ENCODE measurements around the gene GAB1. TPM values are rescaled to one million over a fixed set of nuclear protein-coding genes. Genes with fewer than 3 reads are reported as not detected.

GAB1 gene
- polyA plus RNA-seq, 2 donors: 7.8 to 10.0 TPM

GRCh38 chr4:143402776-143403552, 66.3 kb downstream of the GAB1 start:
- Histone ChIP-seq H3K9me3 (ENCODE audit: control insufficient read depth in 2 of 2, insufficient read depth in 1 of 2, low read depth in 1 of 2, low read length in 1 of 2) (no peaks in the 10 kb centered on the region), H3K36me3 (ENCODE audit: control insufficient read depth in 2 of 2, insufficient read depth in 2 of 2, low read length in 1 of 2) (no peaks in the 10 kb centered on the region), H3K27me3 (ENCODE audit: control insufficient read depth in 1 of 2, insufficient read depth in 2 of 2, low read length in 2 of 2) (no peaks in the 10 kb centered on the region), H3K27ac (ENCODE audit: low read depth in 2 of 2, low read length in 1 of 2) (no peak overlapping the region), H3K4me3 (ENCODE audit: low read depth in 1 of 2, low read length in 2 of 2) (no peak overlapping the region), H3K4me1 (ENCODE audit: control insufficient read depth in 2 of 2, insufficient read depth in 2 of 2, low read length in 1 of 2) (peaks cover 0 to 2% of the 10 kb centered on the region in 2 donors)
- WGBS, 2 donors: 46 to 48% methylated on average over 4 of the region's 4 CpGs

GRCh38 chr4:143403553-143403820, 66.8 kb downstream of the GAB1 start:
- Histone ChIP-seq H3K4me1 (ENCODE audit: control insufficient read depth in 2 of 2, insufficient read depth in 2 of 2, low read length in 1 of 2) (peaks cover 0 to 2% of the 10 kb centered on the region in 2 donors), H3K27me3 (ENCODE audit: control insufficient read depth in 1 of 2, insufficient read depth in 2 of 2, low read length in 2 of 2) (no peaks in the 10 kb centered on the region), H3K9me3 (ENCODE audit: control insufficient read depth in 2 of 2, insufficient read depth in 1 of 2, low read depth in 1 of 2, low read length in 1 of 2) (no peaks in the 10 kb centered on the region), H3K4me3 (ENCODE audit: low read depth in 1 of 2, low read length in 2 of 2) (no peak overlapping the region), H3K27ac (ENCODE audit: low read depth in 2 of 2, low read length in 1 of 2) (no peak overlapping the region), H3K36me3 (ENCODE audit: control insufficient read depth in 2 of 2, insufficient read depth in 2 of 2, low read length in 1 of 2) (no peaks in the 10 kb centered on the region)
- 55 to 57% methylated on average over 4 of the region's 4 CpGs for WGBS, 2 donors

- 89% methylated on average over 3 of the region's 3 CpGs for WGBS, 2 donors
Measured at GRCh38 chr4:143404555-143404954, 67.9 kb downstream of the GAB1 start.

GRCh38 chr4:143405075-143405730, 68.5 kb downstream of the GAB1 start:
- H3K27ac ChIP-seq (ENCODE audit: low read depth in 2 of 2, low read length in 1 of 2): no peak overlapping the region
- WGBS, 2 donors: 62 to 67% methylated on average over 3 of the region's 3 CpGs

More at GRCh38 chr4:143404555-143404954, 67.9 kb downstream of the GAB1 start:
- Histone ChIP-seq H3K27ac (ENCODE audit: low read depth in 2 of 2, low read length in 1 of 2) (no peak overlapping the region), H3K9me3 (ENCODE audit: control insufficient read depth in 2 of 2, insufficient read depth in 1 of 2, low read depth in 1 of 2, low read length in 1 of 2) (no peaks in the 10 kb centered on the region), H3K36me3 (ENCODE audit: control insufficient read depth in 2 of 2, insufficient read depth in 2 of 2, low read length in 1 of 2) (no peaks in the 10 kb centered on the region), H3K4me3 (ENCODE audit: low read depth in 1 of 2, low read length in 2 of 2) (no peak overlapping the region), H3K27me3 (ENCODE audit: control insufficient read depth in 1 of 2, insufficient read depth in 2 of 2, low read length in 2 of 2) (no peaks in the 10 kb centered on the region), H3K4me1 (ENCODE audit: control insufficient read depth in 2 of 2, insufficient read depth in 2 of 2, low read length in 1 of 2) (peaks cover 0 to 2% of the 10 kb centered on the region in 2 donors)

GRCh38 chr4:143406523-143406922, 69.8 kb downstream of the GAB1 start:
- Histone ChIP-seq H3K36me3 (ENCODE audit: control insufficient read depth in 2 of 2, insufficient read depth in 2 of 2, low read length in 1 of 2) (no peaks in the 10 kb centered on the region), H3K4me1 (ENCODE audit: control insufficient read depth in 2 of 2, insufficient read depth in 2 of 2, low read length in 1 of 2) (peaks cover 0 to 6% of the 10 kb centered on the region in 2 donors), H3K27me3 (ENCODE audit: control insufficient read depth in 1 of 2, insufficient read depth in 2 of 2, low read length in 2 of 2) (no peaks in the 10 kb centered on the region), H3K27ac (ENCODE audit: low read depth in 2 of 2, low read length in 1 of 2) (peak overlapping the region; percentile 37 to 50), H3K4me3 (ENCODE audit: low read depth in 1 of 2, low read length in 2 of 2) (no peak overlapping the region), H3K9me3 (ENCODE audit: control insufficient read depth in 2 of 2, insufficient read depth in 1 of 2, low read depth in 1 of 2, low read length in 1 of 2) (no peaks in the 10 kb centered on the region)
- 31 to 34% methylated on average over 3 of the region's 3 CpGs for WGBS, 2 donors

More at GRCh38 chr4:143405075-143405730, 68.5 kb downstream of the GAB1 start:
- peaks cover 0 to 2% of the 10 kb centered on the region in 2 donors for H3K4me1 ChIP-seq (ENCODE audit: control insufficient read depth in 2 of 2, insufficient read depth in 2 of 2, low read length in 1 of 2)
- no peaks in the 10 kb centered on the region for H3K36me3 ChIP-seq (ENCODE audit: control insufficient read depth in 2 of 2, insufficient read depth in 2 of 2, low read length in 1 of 2)
- H3K27me3 ChIP-seq (ENCODE audit: control insufficient read depth in 1 of 2, insufficient read depth in 2 of 2, low read length in 2 of 2): no peaks in the 10 kb centered on the region
- no peak overlapping the region for H3K4me3 ChIP-seq (ENCODE audit: low read depth in 1 of 2, low read length in 2 of 2)
- no peaks in the 10 kb centered on the region for H3K9me3 ChIP-seq (ENCODE audit: control insufficient read depth in 2 of 2, insufficient read depth in 1 of 2, low read depth in 1 of 2, low read length in 1 of 2)

GRCh38 chr4:143407474-143407873, 70.8 kb downstream of the GAB1 start:
- no peaks in the 10 kb centered on the region for H3K9me3 ChIP-seq (ENCODE audit: control insufficient read depth in 2 of 2, insufficient read depth in 1 of 2, low read depth in 1 of 2, low read length in 1 of 2)
- peaks cover 0 to 6% of the 10 kb centered on the region in 2 donors for H3K4me1 ChIP-seq (ENCODE audit: control insufficient read depth in 2 of 2, insufficient read depth in 2 of 2, low read length in 1 of 2)
- 51 to 54% methylated on average over 3 of the region's 3 CpGs for WGBS, 2 donors
- H3K27ac ChIP-seq (ENCODE audit: low read depth in 2 of 2, low read length in 1 of 2): no peak overlapping the region
- no peaks in the 10 kb centered on the region for H3K36me3 ChIP-seq (ENCODE audit: control insufficient read depth in 2 of 2, insufficient read depth in 2 of 2, low read length in 1 of 2)
- H3K4me3 ChIP-seq (ENCODE audit: low read depth in 1 of 2, low read length in 2 of 2): no peak overlapping the region
- H3K27me3 ChIP-seq (ENCODE audit: control insufficient read depth in 1 of 2, insufficient read depth in 2 of 2, low read length in 2 of 2): no peaks in the 10 kb centered on the region

GRCh38 chr4:143407888-143408287, 71.2 kb downstream of the GAB1 start:
- Histone ChIP-seq H3K9me3 (ENCODE audit: control insufficient read depth in 2 of 2, insufficient read depth in 1 of 2, low read depth in 1 of 2, low read length in 1 of 2) (no peaks in the 10 kb centered on the region), H3K27me3 (ENCODE audit: control insufficient read depth in 1 of 2, insufficient read depth in 2 of 2, low read length in 2 of 2) (no peaks in the 10 kb centered on the region), H3K27ac (ENCODE audit: low read depth in 2 of 2, low read length in 1 of 2) (no peak overlapping the region), H3K4me1 (ENCODE audit: control insufficient read depth in 2 of 2, insufficient read depth in 2 of 2, low read length in 1 of 2) (peaks cover 0 to 6% of the 10 kb centered on the region in 2 donors), H3K4me3 (ENCODE audit: low read depth in 1 of 2, low read length in 2 of 2) (no peak overlapping the region), H3K36me3 (ENCODE audit: control insufficient read depth in 2 of 2, insufficient read depth in 2 of 2, low read length in 1 of 2) (no peaks in the 10 kb centered on the region)
- 62 to 66% methylated on average over 2 of the region's 2 CpGs for WGBS, 2 donors

- WGBS, 2 donors: 85 to 90% methylated on average over 3 of the region's 3 CpGs
- Histone ChIP-seq H3K4me1 (ENCODE audit: control insufficient read depth in 2 of 2, insufficient read depth in 2 of 2, low read length in 1 of 2) (peaks cover 0 to 4% of the 10 kb centered on the region in 2 donors), H3K4me3 (ENCODE audit: low read depth in 1 of 2, low read length in 2 of 2) (no peak overlapping the region), H3K27ac (ENCODE audit: low read depth in 2 of 2, low read length in 1 of 2) (no peak overlapping the region), H3K36me3 (ENCODE audit: control insufficient read depth in 2 of 2, insufficient read depth in 2 of 2, low read length in 1 of 2) (no peaks in the 10 kb centered on the region), H3K9me3 (ENCODE audit: control insufficient read depth in 2 of 2, insufficient read depth in 1 of 2, low read depth in 1 of 2, low read length in 1 of 2) (no peaks in the 10 kb centered on the region), H3K27me3 (ENCODE audit: control insufficient read depth in 1 of 2, insufficient read depth in 2 of 2, low read length in 2 of 2) (no peaks in the 10 kb centered on the region)
Measured at GRCh38 chr4:143410015-143410414, 73.3 kb downstream of the GAB1 start.

GRCh38 chr4:143411527-143412419, 75.1 kb downstream of the GAB1 start:
- no peak overlapping the region for H3K27ac ChIP-seq (ENCODE audit: low read depth in 2 of 2, low read length in 1 of 2)
- no peak overlapping the region for H3K4me3 ChIP-seq (ENCODE audit: low read depth in 1 of 2, low read length in 2 of 2)
- H3K36me3 ChIP-seq (ENCODE audit: control insufficient read depth in 2 of 2, insufficient read depth in 2 of 2, low read length in 1 of 2): peaks cover 0 to 2% of the 10 kb centered on the region in 2 donors
- peaks cover 0 to 4% of the 10 kb centered on the region in 2 donors for H3K4me1 ChIP-seq (ENCODE audit: control insufficient read depth in 2 of 2, insufficient read depth in 2 of 2, low read length in 1 of 2)
- H3K9me3 ChIP-seq (ENCODE audit: control insufficient read depth in 2 of 2, insufficient read depth in 1 of 2, low read depth in 1 of 2, low read length in 1 of 2): no peaks in the 10 kb centered on the region
- no peaks in the 10 kb centered on the region for H3K27me3 ChIP-seq (ENCODE audit: control insufficient read depth in 1 of 2, insufficient read depth in 2 of 2, low read length in 2 of 2)
- WGBS, 2 donors: 46 to 55% methylated on average over 7 of the region's 7 CpGs

Measured in esophagus (tissue), 2 donors.